K562 (cell line): ENCODE data around the gene ABCG1. TPM values are rescaled to one million over a fixed set of nuclear protein-coding genes. Genes with fewer than 3 reads are reported as not detected.

Experiments
- ATAC-seq: fragments of 200-7000 bp; cut with Tn5 transposase; 3 replicates; pipeline ENCODE4 v1.9.1; 2020; ENCODE audit warnings: moderate library complexity
- BruUV-seq: library from RNA; stranded (reverse); fragments of 400-500 nt; replicated peaks from 2 replicates; lab custom pipeline; 2021; lab: Mats Ljungman, UMichigan
- CTCF ChIA-PET: fragments of 300-600 bp; formaldehyde crosslinking; extraction: SDS; loops from one replicate; lab custom pipeline; 2021; ENCODE audit warnings: low intra/inter-chr PET ratio; lab: Yijun Ruan, JAX
- POLR2A ChIA-PET: fragments of 300-600, 350-650 bp; sonication (Branson Sonifier 250); formaldehyde crosslinking; extraction: SDS; loops from one replicate; lab custom pipeline; 2021; ENCODE audit warnings: antibody characterized with exemption, inconsistent platforms; lab: Yijun Ruan, JAX
- DNase-seq, 4 experiments: peaks; one replicate each; pipeline versions ENCODE4 v3.0.0 to v3.0.0-alpha.2; 2011 to 2018; ENCODE audit warnings: low spot score in 3 of 4, mixed read lengths in 3 of 4; ENCODE audit errors: extremely low read depth in 1 of 4
- FAIRE-seq: peaks from 2 replicates; lab custom pipeline; 2011; peaks lifted over from hg19 to GRCh38; lab: Jason Lieb, UNC
- H2AFZ ChIP-seq: 2 replicates; pipeline ENCODE4 v1.6.0; 2011; ENCODE audit warnings: low read depth, low read length, control low read depth, inconsistent platforms
- H3K27ac ChIP-seq: fragments of 200-600 bp; 3 replicates; pipeline ENCODE4 v1.8.0; 2011; ENCODE audit warnings: low read depth, mild to moderate bottlenecking, control low read depth, inconsistent platforms, low read length, moderate library complexity, mixed read lengths; ENCODE audit errors: extremely low read depth
- H3K27me3 ChIP-seq, 2 experiments: fragments of 300-600 bp in 1 of 2; 2 replicates in 1 of 2; 3 replicates in 1 of 2; pipeline versions ENCODE4 v1.6.0 to v1.8.0; 2011; ENCODE audit warnings: inconsistent platforms in 2 of 2, low read length in 2 of 2, mild to moderate bottlenecking in 1 of 2, mixed read lengths in 1 of 2, moderate library complexity in 1 of 2; ENCODE audit not compliant: control insufficient read depth in 2 of 2, insufficient read depth in 2 of 2
- H3K36me3 ChIP-seq: fragments of 300-600 bp; 3 replicates; pipeline ENCODE4 v1.8.0; 2011; ENCODE audit warnings: mild to moderate bottlenecking, low read length, inconsistent platforms; ENCODE audit not compliant: control insufficient read depth, insufficient read depth
- H3K4me1 ChIP-seq, 2 experiments: fragments of 200-600 bp in 1 of 2; replicated peaks in 1 of 2; 2 replicates in 1 of 2; 3 replicates in 1 of 2; pipeline versions ENCODE4 v1.5.1 to v1.8.0; 2011; ENCODE audit warnings: inconsistent platforms in 2 of 2, low read length in 2 of 2, mild to moderate bottlenecking in 1 of 2, mixed read lengths in 1 of 2, moderate library complexity in 1 of 2; ENCODE audit not compliant: control insufficient read depth in 2 of 2, insufficient read depth in 2 of 2
- H3K4me2 ChIP-seq: 2 replicates; pipeline ENCODE4 v1.6.1; 2011; ENCODE audit warnings: low read length, control low read depth, inconsistent platforms, mixed read lengths; ENCODE audit not compliant: insufficient read depth
- H3K4me3 ChIP-seq: fragments of 200-600 bp; sonication (generic), shearing (Covaris generic); 2 replicates; pipeline ENCODE4 v1.5.1; 2016; ENCODE audit warnings: control low read depth, inconsistent platforms
- H3K79me2 ChIP-seq: fragments of 200-600 bp; 3 replicates; pipeline ENCODE4 v1.8.0; 2011; ENCODE audit warnings: low read length, inconsistent platforms; ENCODE audit not compliant: control insufficient read depth, insufficient read depth
- H3K9ac ChIP-seq, 2 experiments: 2 replicates each; pipeline versions ENCODE4 v1.6.0 to v1.6.1; 2011; ENCODE audit warnings: low read depth in 2 of 2, low read length in 2 of 2, control low read depth in 1 of 2, inconsistent platforms in 1 of 2, mild to moderate bottlenecking in 1 of 2, mixed read lengths in 1 of 2; ENCODE audit not compliant: insufficient read depth in 1 of 2
- H3K9me1 ChIP-seq: one replicate; pipeline ENCODE4 v1.6.0; 2011; ENCODE audit warnings: inconsistent platforms, mild to moderate bottlenecking, low read length, moderate library complexity; ENCODE audit not compliant: control insufficient read depth, insufficient read depth
- H3K9me3 ChIP-seq: replicated peaks from 2 replicates; pipeline ENCODE4 v1.5.1; 2011; ENCODE audit warnings: low read depth, low read length, inconsistent platforms; ENCODE audit not compliant: control insufficient read depth, insufficient read depth
- H4K20me1 ChIP-seq: replicated peaks from 2 replicates; pipeline ENCODE4 v1.6.1; 2011; ENCODE audit warnings: low read length, inconsistent platforms, mixed read lengths; ENCODE audit not compliant: control insufficient read depth, insufficient read depth
- DEAF1 ChIP-seq: fragments of 450-650 bp; formaldehyde crosslinking; IDR thresholded peaks from 2 replicates; pipeline ENCODE4 v1.4.0; 2020; ENCODE audit warnings: mild to moderate bottlenecking, moderate library complexity
- NR4A1 ChIP-seq, 2 experiments: fragments of 250-450 bp in 1 of 2; fragments of 450-650 bp in 1 of 2; sonication (Bioruptor Pico) in 1 of 2; IDR thresholded peaks; 2 replicates each; pipeline versions ENCODE4 v1.4.0 to v1.6.1; 2016 to 2020; ENCODE audit warnings: mild to moderate bottlenecking in 2 of 2, missing compliant biosample characterization in 1 of 2, missing genetic modification characterization in 1 of 2, moderate library complexity in 1 of 2
- NRF1 ChIP-seq, 2 experiments: fragments of 450-650 bp; IDR thresholded peaks in 1 of 2; conservative IDR thresholded peaks in 1 of 2; 2 replicates each; pipeline ENCODE4 v1.6.1; 2014; ENCODE audit warnings: mild to moderate bottlenecking in 2 of 2
- POU5F1 ChIP-seq: fragments of 150-350 bp; IDR thresholded peaks from 2 replicates; pipeline ENCODE4 v1.6.1; 2014; ENCODE audit warnings: borderline replicate concordance, low read length, low read depth, mild to moderate bottlenecking; ENCODE audit not compliant: partially characterized antibody
- SMC3 ChIP-seq: conservative IDR thresholded peaks from 2 replicates; pipeline ENCODE4 v1.6.1; 2011; ENCODE audit warnings: low read depth, low read length, improper control_type of control experiment; ENCODE audit not compliant: insufficient read depth
- SRSF7 ChIP-seq: fragments of 200-400 bp; formaldehyde crosslinking; optimal IDR thresholded peaks from 2 replicates; pipeline ENCODE3; 2017; ENCODE audit warnings: mild to moderate bottlenecking, low read depth, low read length
- USF2 ChIP-seq: sonication (generic); formaldehyde crosslinking; IDR thresholded peaks from 2 replicates; pipeline ENCODE4 v1.5.0; 2020; ENCODE audit warnings: missing genetic modification reagents
- ZBTB26 ChIP-seq: fragments of 450-650 bp; formaldehyde crosslinking; IDR thresholded peaks from 2 replicates; pipeline ENCODE4 v1.4.0; 2022; ENCODE audit warnings: missing genetic modification characterization
- ZNF134 ChIP-seq: fragments of 250-450 bp; sonication (Bioruptor Pico); conservative IDR thresholded peaks from 2 replicates; pipeline ENCODE4 v1.4.0; 2020
- ZNF511 ChIP-seq: sonication (generic); formaldehyde crosslinking; IDR thresholded peaks from 2 replicates; pipeline ENCODE4 v1.8.0; 2022; ENCODE audit warnings: mild to moderate bottlenecking, missing genetic modification reagents
- WGBS: fragments of 100-300 bp; shearing (Covaris generic); methylation state at CpG from one replicate; pipeline ENCODE4 v1.1.6; 2016; ENCODE audit warnings: low coverage, mixed read lengths; ENCODE audit not compliant: insufficient coverage; ENCODE audit errors: missing lambda C conversion rate; 5-methylcytosine and 5-hydroxymethylcytosine counted together
- in situ Hi-C: fragments of 300-500 bp; cut with MboI; formaldehyde crosslinking; loops from 4 replicates; pipeline ENCODE4 v1.15.0; 2018; ENCODE audit warnings: inconsistent platforms, mixed read lengths
- intact Hi-C: fragments of 100-400 bp; cut with micrococcal nuclease; formaldehyde crosslinking; loops from 2 replicates; pipeline ENCODE4 v1.14.2; 2022
- polyA plus RNA-seq, 8 experiments: library from polyadenylated mRNA; depleted of rRNA in 4 of 8; stranded (reverse) in 5 of 8; unstranded in 3 of 8; fragments of >200 nt; fragmentation: Nextera tagmentation in 2 of 8; fragmentation: Illumina TruSeq in 1 of 8; extraction: Ambion mirVana in 2 of 8; extraction: Trizol in 1 of 8; gene quantifications; 2 replicates each; pipeline versions ENCODE4 v1.2.1 to v1.2.3, GENCODE V29; 2011 to 2014; ENCODE audit warnings: inconsistent platforms in 1 of 8, missing spikeins in 1 of 8
- total RNA-seq, 7 experiments: library from RNA; depleted of rRNA in 6 of 7; stranded (reverse); fragments of >200 nt in 6 of 7; fragmentation: Illumina TruSeq in 2 of 7; extraction: Trizol in 2 of 7; gene quantifications; 2 replicates each; pipeline versions ENCODE4 v1.2.1 to v1.2.3, GENCODE V29; 2011 to 2021; ENCODE audit warnings: low replicate concordance in 1 of 7

The ABCG1 gene
- total and polyA plus RNA-seq, 9 of the 15 experiments (the other 6 are each of a cell fraction or from before 2014, with no cell fraction given) = 0.04 to 0.09 TPM; not detected in 7

GRCh38 chr21:42308914-42309752 is 90.2 kb downstream of the ABCG1 start (continued):
- no peak for TF ChIP-seq ZNF511 (CRISPR knock-in tag)
- no peak for TF ChIP-seq SRSF7
- no peak for TF ChIP-seq ZBTB26 (CRISPR knock-in tag)
- peak; percentile 40 to 47; a peak in 1 of 4 replicates for TF ChIP-seq NRF1 (conservative IDR thresholded peaks at IDR 0.05 in 1 of 2, IDR thresholded peaks at IDR 0.05 in 1 of 2)

GRCh38 chr21:42309753-42310213 is 90.8 kb downstream of the ABCG1 start:
- Histone ChIP-seq H3K9me1 (peaks cover under 1% of the 10 kb centered on the region), H2AFZ (no peak overlapping the region), H3K36me3 (no peaks in the 10 kb centered on the region), H3K79me2 (no peaks in the 10 kb centered on the region), H4K20me1 (peaks cover 26% of the 10 kb centered on the region), H3K4me1 (peaks cover 0 to 13% of the 10 kb centered on the region in 2 experiments; a peak in 2 of 5 replicates), H3K9ac (no peak overlapping the region), H3K27ac (no peak overlapping the region), H3K27me3 (peaks cover 39 to 93% of the 10 kb centered on the region in 2 experiments; a peak in 4 of 5 replicates), H3K4me3 (no peak overlapping the region), H3K9me3 (no peaks in the 10 kb centered on the region), H3K4me2 (no peak overlapping the region)
- POLR2A ChIA-PET = interaction anchor here (0.6 kb wide), 1 partner anchor 33 kb away, joined by 3 read pairs; no protein-coding TSS in a partner anchor
- WGBS = 15% methylated on average over 20 of the region's 22 CpGs
- no TSS peak for BruUV-seq
- ATAC-seq (peak; percentile 88), DNase-seq (peak; percentile 65 to 87 (median 83)), FAIRE-seq (peak; percentile 82)
- intact Hi-C loops (loop anchor here (1.0 kb wide), 1 partner anchor 141 kb away; no protein-coding TSS in a partner anchor), in situ Hi-C loops (loop anchor here (10.0 kb wide), 1 partner anchor 135 kb away; no protein-coding TSS in a partner anchor)
- CTCF ChIA-PET = interaction anchor here (0.6 to 2.5 kb wide), 9 partner anchors 11 to 1027 kb away, joined by 3 to 33 read pairs (median 3); no protein-coding TSS in a partner anchor
- TF ChIP-seq SMC3 (peak; percentile 76), POU5F1 (no peak), NR4A1 (CRISPR knock-in tag; IDR thresholded peaks at IDR 0.05) (no peak), NR4A1 (tag; IDR thresholded peaks at IDR 0.05) (no peak), ZNF134 (CRISPR knock-in tag) (no peak), USF2 (CRISPR knock-in tag) (no peak), DEAF1 (CRISPR knock-in tag) (0 out of 2 replicates have a peak, but pooled peaks have one; percentile 44)
